ENCODE measurements around the gene RNF114. TPM values are rescaled to one million over a fixed set of nuclear protein-coding genes. Genes with fewer than 3 reads are reported as not detected.

The RNF114 gene
- total RNA-seq (2022; extraction: Qiagen RNA extraction; ENCODE audit: low read depth), result 69.9 to 79.6 TPM (median 71.0 TPM) in 5 replicates

GRCh38 chr20:49936153-49937026 lies at the start of gene RNF114:
RNF114 (plus strand) TSS chr20:49936397; CDS start chr20:49936413, 16 bp downstream.

GRCh38 chr20:49915380-49916145 lies 20.6 kb upstream of the RNF114 start, which contains the start of gene SPATA2:
SPATA2 (minus strand) TSS chr20:49915529; CDS start chr20:49908490, 7,039 bp downstream.

GRCh38 chr20:49982346-49983122 lies 46.3 kb downstream of the RNF114 start, which contains the start of gene SNAI1:
SNAI1 (plus strand) TSS chr20:49982980; CDS start chr20:49983060, 80 bp downstream.

Other genes with a start within 250 kb of the RNF114 start
- gene B4GALT5, start 222.5 kb upstream of the RNF114 start, total RNA-seq (2022; extraction: Qiagen RNA extraction; ENCODE audit: low read depth), result 44.7 to 57.9 TPM (median 55.1 TPM) in 5 replicates
- gene SLC9A8, start 123.6 kb upstream of the RNF114 start, total RNA-seq (2022; extraction: Qiagen RNA extraction; ENCODE audit: low read depth), result 7.3 to 9.3 TPM (median 8.3 TPM) in 5 replicates
- 8.0 to 9.6 TPM (median 8.3 TPM) in 5 replicates for gene SPATA2, start 20.9 kb upstream of the RNF114 start, total RNA-seq (2022; extraction: Qiagen RNA extraction; ENCODE audit: low read depth)
- gene SNAI1, start 46.6 kb downstream of the RNF114 start, total RNA-seq (2022; extraction: Qiagen RNA extraction; ENCODE audit: low read depth), result 11.6 to 21.6 TPM (median 19.3 TPM) in 5 replicates
- 112 to 154 TPM (median 116 TPM) in 5 replicates for gene UBE2V1, start 176.8 kb downstream of the RNF114 start, total RNA-seq (2022; extraction: Qiagen RNA extraction; ENCODE audit: low read depth)
- gene PEDS1, start 217.3 kb downstream of the RNF114 start, total RNA-seq (2022; extraction: Qiagen RNA extraction; ENCODE audit: low read depth), result 36.8 to 54.9 TPM (median 50.2 TPM) in 5 replicates